HEK293T (cell line): ENCODE measurements around the gene CRYBB1.

Experiments used
- BHLHE40 ChIP-seq: fragments of 450-650 bp; IDR thresholded peaks from 2 replicates; pipeline ENCODE4 v1.6.1; 2016; ENCODE audit warnings: mild to moderate bottlenecking, moderate library complexity, borderline replicate concordance
- FOXM1 ChIP-seq: fragments of 450-650 bp; IDR thresholded peaks from 2 replicates; pipeline ENCODE4 v1.6.1; 2017; ENCODE audit warnings: mild to moderate bottlenecking, borderline replicate concordance
- NFRKB ChIP-seq: fragments of 450-650 bp; IDR thresholded peaks from 2 replicates; pipeline ENCODE4 v1.6.1; 2016; ENCODE audit warnings: mild to moderate bottlenecking, moderate library complexity
- SUZ12 ChIP-seq: fragments of 450-650 bp; IDR thresholded peaks from 2 replicates; pipeline ENCODE4 v1.6.1; 2016; ENCODE audit warnings: mild to moderate bottlenecking

- no peak for TF ChIP-seq FOXM1
- no peak for TF ChIP-seq BHLHE40
- TF ChIP-seq NFRKB = no peak
- TF ChIP-seq SUZ12 = no peak
Measured at GRCh38 chr22:26604368-26604767, 13.5 kb downstream of the CRYBB1 start.
